HK-2 (cell line): Measurements from ENCODE around the gene SEMA5B.

Experiments used
- DNase-seq: peaks from one replicate; pipeline ENCODE4 v3.0.0-alpha.2; 2018; ENCODE audit not compliant: unreplicated experiment

The SEMA5B gene

GRCh38 chr3:122974764-122975162 lies 52.8 kb downstream of the SEMA5B start:
- DNase-seq = no peak

- no peak for DNase-seq
These were observed 53.5 kb downstream of the SEMA5B start for GRCh38 chr3:122973893-122974615.

- DNase-seq = no peak
These were observed 55.4 kb downstream of the SEMA5B start for GRCh38 chr3:122972141-122972540.

GRCh38 chr3:122969585-122970469 lies 57.7 kb downstream of the SEMA5B start:
- peak; percentile 50 for DNase-seq

GRCh38 chr3:122967765-122968164 lies 59.8 kb downstream of the SEMA5B start:
- DNase-seq = no peak

GRCh38 chr3:122967356-122967755 lies 60.2 kb downstream of the SEMA5B start:
- DNase-seq = no peak

- DNase-seq = no peak
These were observed 61.5 kb downstream of the SEMA5B start for GRCh38 chr3:122966045-122966444.

- no peak for DNase-seq
These were observed 62.8 kb downstream of the SEMA5B start for GRCh38 chr3:122964811-122965210.

GRCh38 chr3:122962149-122962548 lies 65.4 kb downstream of the SEMA5B start:
- no peak for DNase-seq

GRCh38 chr3:122961146-122961545 lies 66.4 kb downstream of the SEMA5B start:
- no peak for DNase-seq

GRCh38 chr3:122960652-122961051 lies 66.9 kb downstream of the SEMA5B start:
- no peak for DNase-seq

GRCh38 chr3:122959339-122959738 lies 68.2 kb downstream of the SEMA5B start:
- DNase-seq = no peak

- DNase-seq = peak; percentile 48
These were observed 69.6 kb downstream of the SEMA5B start for GRCh38 chr3:122957707-122958689.

GRCh38 chr3:122956693-122957455 lies 70.7 kb downstream of the SEMA5B start:
- no peak for DNase-seq

- no peak for DNase-seq
These were observed 71.5 kb downstream of the SEMA5B start for GRCh38 chr3:122955916-122956692.

GRCh38 chr3:122952520-122952919 lies 75.0 kb downstream of the SEMA5B start:
- DNase-seq = no peak

GRCh38 chr3:122948408-122948807 lies 79.2 kb downstream of the SEMA5B start:
- DNase-seq = no peak

- no peak for DNase-seq
These were observed 79.8 kb downstream of the SEMA5B start for GRCh38 chr3:122947738-122948137.

GRCh38 chr3:122947196-122947595 lies 80.4 kb downstream of the SEMA5B start:
- DNase-seq = no peak

GRCh38 chr3:122946185-122946584 lies 81.4 kb downstream of the SEMA5B start:
- no peak for DNase-seq
